ENCODE data around the gene DIRAS1.

Gene DIRAS1

DNA sequence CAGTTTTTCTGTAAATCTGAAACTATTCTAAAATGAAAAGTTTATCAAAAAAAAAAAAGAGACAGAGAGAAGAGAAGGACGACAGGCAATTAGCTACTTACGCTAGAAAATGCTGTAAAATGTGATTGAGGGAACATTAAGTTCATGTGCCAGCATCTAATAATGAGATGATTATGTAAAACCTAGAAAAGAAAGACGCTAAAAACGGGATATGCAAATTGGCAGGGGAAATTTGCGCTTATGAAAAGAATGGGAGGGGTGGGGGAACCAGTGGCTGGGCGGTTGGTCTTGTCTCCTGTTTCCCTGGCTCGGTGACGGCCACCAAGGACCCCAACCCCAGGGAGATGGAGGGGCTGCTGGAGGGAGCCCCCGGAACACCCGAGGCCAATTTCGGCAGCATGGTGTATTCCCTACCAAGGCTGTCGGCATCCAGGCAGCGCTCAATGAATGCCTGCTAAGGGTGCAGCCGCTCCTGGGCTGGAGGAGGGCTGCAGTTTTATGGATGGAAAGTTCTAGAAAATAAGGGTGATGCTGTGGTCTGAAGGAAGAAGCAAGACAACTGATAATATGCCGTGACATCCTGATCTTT, 52.9 kb downstream of the DIRAS1 start:
- TF ChIP-seq RAD21 (IDR thresholded peaks at IDR 0.05; ENCODE audit: low read depth) = no peak
- no peak for TF ChIP-seq MAX (IDR thresholded peaks at IDR 0.05)
- TF ChIP-seq NFIC (IDR thresholded peaks at IDR 0.05) = no peak
- TF ChIP-seq, protein P1, sequence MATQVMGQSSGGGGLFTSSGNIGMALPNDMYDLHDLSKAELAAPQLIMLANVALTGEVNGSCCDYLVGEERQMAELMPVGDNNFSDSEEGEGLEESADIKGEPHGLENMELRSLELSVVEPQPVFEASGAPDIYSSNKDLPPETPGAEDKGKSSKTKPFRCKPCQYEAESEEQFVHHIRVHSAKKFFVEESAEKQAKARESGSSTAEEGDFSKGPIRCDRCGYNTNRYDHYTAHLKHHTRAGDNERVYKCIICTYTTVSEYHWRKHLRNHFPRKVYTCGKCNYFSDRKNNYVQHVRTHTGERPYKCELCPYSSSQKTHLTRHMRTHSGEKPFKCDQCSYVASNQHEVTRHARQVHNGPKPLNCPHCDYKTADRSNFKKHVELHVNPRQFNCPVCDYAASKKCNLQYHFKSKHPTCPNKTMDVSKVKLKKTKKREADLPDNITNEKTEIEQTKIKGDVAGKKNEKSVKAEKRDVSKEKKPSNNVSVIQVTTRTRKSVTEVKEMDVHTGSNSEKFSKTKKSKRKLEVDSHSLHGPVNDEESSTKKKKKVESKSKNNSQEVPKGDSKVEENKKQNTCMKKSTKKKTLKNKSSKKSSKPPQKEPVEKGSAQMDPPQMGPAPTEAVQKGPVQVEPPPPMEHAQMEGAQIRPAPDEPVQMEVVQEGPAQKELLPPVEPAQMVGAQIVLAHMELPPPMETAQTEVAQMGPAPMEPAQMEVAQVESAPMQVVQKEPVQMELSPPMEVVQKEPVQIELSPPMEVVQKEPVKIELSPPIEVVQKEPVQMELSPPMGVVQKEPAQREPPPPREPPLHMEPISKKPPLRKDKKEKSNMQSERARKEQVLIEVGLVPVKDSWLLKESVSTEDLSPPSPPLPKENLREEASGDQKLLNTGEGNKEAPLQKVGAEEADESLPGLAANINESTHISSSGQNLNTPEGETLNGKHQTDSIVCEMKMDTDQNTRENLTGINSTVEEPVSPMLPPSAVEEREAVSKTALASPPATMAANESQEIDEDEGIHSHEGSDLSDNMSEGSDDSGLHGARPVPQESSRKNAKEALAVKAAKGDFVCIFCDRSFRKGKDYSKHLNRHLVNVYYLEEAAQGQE (IDR thresholded peaks at IDR 0.05; ENCODE audit: low read depth) = no peak
- TF ChIP-seq TEAD4 (IDR thresholded peaks at IDR 0.05) = no peak
- TF ChIP-seq ZBTB7A (IDR thresholded peaks at IDR 0.05; ENCODE audit: low read depth) = no peak
- TF ChIP-seq FOXM1 (IDR thresholded peaks at IDR 0.05; ENCODE audit: borderline replicate concordance, low read depth) = no peak
- TF ChIP-seq EGR1 (IDR thresholded peaks at IDR 0.05) = no peak

DNA sequence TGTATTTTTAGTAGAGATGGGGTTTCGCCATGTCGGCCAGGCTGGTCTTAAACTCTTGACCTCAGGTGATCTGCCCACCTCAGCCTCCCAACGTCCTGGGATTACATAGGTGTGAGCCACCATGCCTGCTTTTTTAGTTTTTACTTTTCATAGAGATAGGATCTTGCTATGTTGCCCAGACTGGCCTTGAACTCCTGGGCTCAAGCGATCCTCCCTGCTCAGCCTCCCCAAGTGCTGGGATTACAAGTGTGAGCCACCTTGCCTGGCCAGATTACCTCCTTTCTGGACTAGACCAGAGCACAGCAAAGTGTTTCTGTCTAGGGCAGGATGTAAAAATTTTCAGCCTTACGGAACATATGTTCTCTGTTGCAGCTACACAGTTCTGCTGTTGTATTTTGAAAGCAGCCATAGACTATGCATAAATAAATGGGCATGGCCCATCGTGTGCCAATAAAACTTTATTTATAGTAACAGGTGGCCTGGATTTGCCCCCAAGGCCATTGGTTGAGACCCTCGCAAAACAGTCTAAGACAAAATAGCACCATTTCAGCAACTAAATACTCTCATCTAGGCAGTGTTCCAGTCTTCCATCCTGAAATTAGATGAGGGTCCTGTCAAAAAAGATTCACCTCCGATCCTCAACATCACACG, 54.7 kb downstream of the DIRAS1 start:
- TF ChIP-seq CEBPB (IDR thresholded peaks at IDR 0.05) = no peak
- TF ChIP-seq USF1 (IDR thresholded peaks at IDR 0.05) = no peak
- TF ChIP-seq, protein P1 (IDR thresholded peaks at IDR 0.05; ENCODE audit: low read depth) = no peak
- TF ChIP-seq RAD21 (IDR thresholded peaks at IDR 0.05; ENCODE audit: low read depth) = no peak
- TF ChIP-seq TEAD4 (IDR thresholded peaks at IDR 0.05) = no peak
- TF ChIP-seq YY1 (IDR thresholded peaks at IDR 0.05; ENCODE audit: low read depth) = no peak
- no peak for TF ChIP-seq CREB1 (IDR thresholded peaks at IDR 0.05; ENCODE audit: low read depth)
- TF ChIP-seq EP300 (IDR thresholded peaks at IDR 0.05; ENCODE audit: borderline replicate concordance) = no peak
- TF ChIP-seq TCF12 (IDR thresholded peaks at IDR 0.05; ENCODE audit: low read depth) = no peak
- TF ChIP-seq FOXM1 (IDR thresholded peaks at IDR 0.05; ENCODE audit: borderline replicate concordance, low read depth) = no peak
- no peak for TF ChIP-seq TAF1 (IDR thresholded peaks at IDR 0.05; ENCODE audit: low read depth)
- no peak for TF ChIP-seq EGR1 (IDR thresholded peaks at IDR 0.05)
- TF ChIP-seq NFIC (IDR thresholded peaks at IDR 0.05) = no peak
- TF ChIP-seq ZBTB7A (IDR thresholded peaks at IDR 0.05; ENCODE audit: low read depth) = no peak
- TF ChIP-seq MAX (IDR thresholded peaks at IDR 0.05) = no peak

GRCh38 chr19:2665103-2665502, 56.1 kb downstream of the DIRAS1 start:
- TF ChIP-seq EP300 (IDR thresholded peaks at IDR 0.05; ENCODE audit: borderline replicate concordance) = no peak
- TF ChIP-seq FOXM1 (IDR thresholded peaks at IDR 0.05; ENCODE audit: borderline replicate concordance, low read depth) = no peak
- TF ChIP-seq CEBPB (IDR thresholded peaks at IDR 0.05) = no peak
- TF ChIP-seq TCF12 (IDR thresholded peaks at IDR 0.05; ENCODE audit: low read depth) = no peak
- TF ChIP-seq EGR1 (IDR thresholded peaks at IDR 0.05) = no peak
- TF ChIP-seq TAF1 (IDR thresholded peaks at IDR 0.05; ENCODE audit: low read depth) = no peak
- TF ChIP-seq NFIC (IDR thresholded peaks at IDR 0.05) = no peak
- TF ChIP-seq USF1 (IDR thresholded peaks at IDR 0.05) = no peak
- TF ChIP-seq CREB1 (IDR thresholded peaks at IDR 0.05; ENCODE audit: low read depth) = no peak
- no peak for TF ChIP-seq YY1 (IDR thresholded peaks at IDR 0.05; ENCODE audit: low read depth)
